PC-9 (cell line): Measurements from ENCODE around the gene ZNF710. TPM values are rescaled to one million over a fixed set of nuclear protein-coding genes. Genes with fewer than 3 reads are reported as not detected.

Source experiments
- BruUV-seq: library from RNA; stranded (reverse); fragments of 400-500 nt; replicated peaks from 2 replicates; lab custom pipeline; 2021; lab: Mats Ljungman, UMichigan
- CTCF ChIA-PET: fragments of 300-600 bp; sonication (Branson Sonifier 250); formaldehyde crosslinking; loops from one replicate; lab custom pipeline; 2022; ENCODE audit warnings: antibody characterized with exemption; lab: Charles Lee
- POLR2A ChIA-PET: fragments of 300-600 bp; sonication (Branson Sonifier 250); formaldehyde crosslinking; loops from one replicate; lab custom pipeline; 2022; ENCODE audit warnings: antibody characterized with exemption; ENCODE audit not compliant: unreplicated experiment; lab: Charles Lee
- DNase-seq, 2 experiments: peaks; one replicate each; pipeline versions ENCODE4 v3.0.0 to v3.0.0-alpha.2; 2015 to 2022; ENCODE audit warnings: mixed read lengths in 1 of 2
- H2AFZ ChIP-seq: fragments of 200-600 bp; sonication (generic); 2 replicates; pipeline ENCODE4 v1.8.1; 2017; ENCODE audit warnings: antibody characterized with exemption
- H3F3A ChIP-seq: fragments of 200-600 bp; sonication (generic); 2 replicates; pipeline ENCODE4 v1.8.1; 2017; ENCODE audit warnings: antibody characterized with exemption, mild to moderate bottlenecking, low read depth; ENCODE audit not compliant: insufficient read depth
- H3K27ac ChIP-seq: fragments of 200-600 bp; sonication (generic); 2 replicates; pipeline ENCODE4 v1.6.1; 2016; ENCODE audit warnings: mixed run types
- H3K27me3 ChIP-seq: fragments of 200-600 bp; sonication (generic); 2 replicates; pipeline ENCODE4 v1.6.1; 2016; ENCODE audit warnings: low read depth, mixed run types; ENCODE audit not compliant: insufficient read depth
- H3K36me3 ChIP-seq: fragments of 200-600 bp; sonication (generic); 2 replicates; pipeline ENCODE4 v1.6.1; 2016; ENCODE audit warnings: low read depth, mixed run types
- H3K4me1 ChIP-seq: fragments of 200-600 bp; sonication (generic); replicated peaks from 2 replicates; pipeline ENCODE4 v1.6.1; 2016; ENCODE audit warnings: mixed run types; ENCODE audit not compliant: insufficient read depth
- H3K4me2 ChIP-seq: fragments of 200-600 bp; sonication (generic); 2 replicates; pipeline ENCODE4 v1.6.1; 2017; ENCODE audit warnings: mixed run types
- H3K4me3 ChIP-seq: fragments of 200-600 bp; sonication (generic); 2 replicates; pipeline ENCODE4 v1.6.1; 2016; ENCODE audit warnings: mixed run types
- H3K79me2 ChIP-seq: fragments of 200-600 bp; sonication (generic); 2 replicates; pipeline ENCODE4 v1.6.1; 2017; ENCODE audit warnings: low read depth, mixed run types
- H3K9me2 ChIP-seq: fragments of 200-600 bp; sonication (generic); 2 replicates; pipeline ENCODE4 v1.8.1; 2017; ENCODE audit warnings: mild to moderate bottlenecking; ENCODE audit not compliant: insufficient read depth
- H3K9me3 ChIP-seq: fragments of 200-600 bp; sonication (generic); 2 replicates; pipeline ENCODE4 v1.8.1; 2016; ENCODE audit warnings: low read depth; ENCODE audit not compliant: insufficient read depth
- H4K20me1 ChIP-seq: fragments of 200-600 bp; sonication (generic); 2 replicates; pipeline ENCODE4 v1.8.1; 2017; ENCODE audit not compliant: insufficient read depth
- CTCF ChIP-seq: fragments of 200-600 bp; sonication (generic); conservative IDR thresholded peaks from 2 replicates; pipeline ENCODE4 v1.6.1; 2017; ENCODE audit warnings: mixed run types, antibody characterized with exemption, mild to moderate bottlenecking, moderate library complexity
- EZH2 ChIP-seq: fragments of 200-600 bp; sonication (generic); IDR thresholded peaks from 2 replicates; pipeline ENCODE4 v1.8.0; 2017; ENCODE audit warnings: antibody characterized with exemption, low read depth
- intact Hi-C: fragments of 100-400 bp; cut with micrococcal nuclease; formaldehyde crosslinking; loops from one replicate; pipeline ENCODE4 v1.10.0; 2022; ENCODE audit not compliant: unreplicated experiment
- total RNA-seq: library from RNA; stranded (reverse); gene quantifications from 2 replicates; pipeline ENCODE4 v1.2.3, GENCODE V29; 2021

Gene ZNF710
- total RNA-seq, 1 experiment from 2014 or later, result 23.4 TPM

GRCh38 chr15:89998141-89998661, 2.9 kb upstream of the ZNF710 start:
- BruUV-seq, result no TSS peak
- ChIA-PET CTCF (interaction anchor here (0.6 to 1.1 kb wide), 4 partner anchors 20 to 100 kb away, joined by 3 to 17 read pairs (median 3); no protein-coding TSS in a partner anchor), POLR2A (interaction anchor here (0.5 to 0.6 kb wide), 3 partner anchors 19 to 195 kb away, joined by 3 to 8 read pairs (median 8); no protein-coding TSS in a partner anchor)
- no peaks in the 10 kb centered on the region for H3K36me3 ChIP-seq
- no peaks in the 10 kb centered on the region for H3K27me3 ChIP-seq
- H3K4me3 ChIP-seq, result no peak overlapping the region; the same call in 1 of the 2 replicates
- DNase-seq, result peak; percentile 58 to 97
- peak overlapping the region; percentile 70 for H2AFZ ChIP-seq
- TF ChIP-seq CTCF (no peak), EZH2 (no peak)
- H3K4me2 ChIP-seq, result peak overlapping the region; percentile 67
- H3K79me2 ChIP-seq, result peaks cover 18% of the 10 kb centered on the region
- H3K9me3 ChIP-seq, result no peaks in the 10 kb centered on the region
- peak overlapping the region; percentile 90 for H3K27ac ChIP-seq
- peaks cover 38% of the 10 kb centered on the region for H3F3A ChIP-seq
- no peaks in the 10 kb centered on the region for H4K20me1 ChIP-seq
- intact Hi-C loops, result loop anchor here (5.0 kb wide), 1 partner anchor 86 kb away; the partner anchor contains the start of gene ARPIN
- peaks cover 49% of the 10 kb centered on the region for H3K4me1 ChIP-seq
- no peaks in the 10 kb centered on the region for H3K9me2 ChIP-seq

GRCh38 chr15:89998923-89999675, 2.0 kb upstream of the ZNF710 start:
- no peaks in the 10 kb centered on the region for H3K36me3 ChIP-seq
- H3K4me2 ChIP-seq, result peak overlapping the region; percentile 67
- intact Hi-C loops, result loop anchor here (5.0 kb wide), 1 partner anchor 87 kb away; the partner anchor contains the start of gene ARPIN
- peaks cover 47% of the 10 kb centered on the region for H3F3A ChIP-seq
- CTCF ChIA-PET, result interaction anchor here (0.6 to 1.1 kb wide), 4 partner anchors 21 to 77 kb away, joined by 3 to 17 read pairs (median 3); no protein-coding TSS in a partner anchor
- peaks cover 27% of the 10 kb centered on the region for H3K79me2 ChIP-seq
- H3K4me3 ChIP-seq, result no peak overlapping the region
- no peaks in the 10 kb centered on the region for H3K9me2 ChIP-seq
- no peaks in the 10 kb centered on the region for H4K20me1 ChIP-seq
- no peaks in the 10 kb centered on the region for H3K27me3 ChIP-seq
- BruUV-seq, result no TSS peak
- POLR2A ChIA-PET, result no interaction called here
- H3K9me3 ChIP-seq, result no peaks in the 10 kb centered on the region
- DNase-seq, result no peak
- TF ChIP-seq EZH2 (no peak), CTCF (no peak)
- H2AFZ ChIP-seq, result no peak overlapping the region
- H3K4me1 ChIP-seq, result peaks cover 58% of the 10 kb centered on the region
- peak overlapping the region; percentile 90 for H3K27ac ChIP-seq

DNA sequence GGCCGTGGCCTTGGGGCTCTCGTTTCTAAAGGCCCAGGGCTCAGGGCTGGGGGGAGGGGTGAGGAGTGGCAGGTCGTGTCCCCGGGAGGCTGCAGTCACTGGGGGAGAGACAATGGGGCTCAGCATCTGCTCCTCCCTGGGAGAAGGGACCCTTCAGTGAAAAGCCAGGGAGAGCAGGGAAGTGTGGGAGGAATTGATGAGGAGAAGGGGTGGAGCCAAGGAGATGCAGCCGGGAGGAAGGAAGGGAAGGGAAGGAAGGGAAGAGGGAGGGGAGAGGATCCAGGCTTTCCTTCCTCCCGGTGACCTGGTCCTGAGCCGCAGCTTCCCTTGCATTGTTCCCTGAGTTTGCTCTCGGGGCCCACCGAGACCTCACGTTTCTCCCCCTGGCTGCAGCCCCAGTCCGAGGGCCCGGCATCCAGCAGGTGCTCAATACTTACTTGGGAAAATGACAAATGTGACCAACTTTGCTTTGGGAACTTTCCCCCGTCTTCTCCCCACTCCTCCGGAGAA, 1.4 kb upstream of the ZNF710 start:
- Histone ChIP-seq H3F3A (peaks cover 53% of the 10 kb centered on the region), H2AFZ (no peak overlapping the region), H3K27ac (peak overlapping the region; percentile 90), H3K9me2 (no peaks in the 10 kb centered on the region), H3K36me3 (no peaks in the 10 kb centered on the region), H3K79me2 (peaks cover 31% of the 10 kb centered on the region), H4K20me1 (no peaks in the 10 kb centered on the region), H3K4me2 (peak overlapping the region; percentile 67), H3K4me3 (no peak overlapping the region), H3K9me3 (no peaks in the 10 kb centered on the region), H3K27me3 (no peaks in the 10 kb centered on the region), H3K4me1 (peaks cover 64% of the 10 kb centered on the region)
- ChIA-PET CTCF (no interaction called here), POLR2A (no interaction called here)
- no TSS peak for BruUV-seq
- DNase-seq, result no peak
- intact Hi-C loops, result loop anchor here (5.0 kb wide), 2 partner anchors 73 to 87 kb away; partner anchors contain the start of gene ARPIN
- TF ChIP-seq EZH2 (no peak), CTCF (no peak)
